ENCODE results near the gene CMC2. TPM values are rescaled to one million over a fixed set of nuclear protein-coding genes. Genes with fewer than 3 reads are reported as not detected.

Gene CMC2
- total RNA-seq, 6 experiments from 2014 or later = 23.5 to 58.3 (median 42.1) TPM

DNA sequence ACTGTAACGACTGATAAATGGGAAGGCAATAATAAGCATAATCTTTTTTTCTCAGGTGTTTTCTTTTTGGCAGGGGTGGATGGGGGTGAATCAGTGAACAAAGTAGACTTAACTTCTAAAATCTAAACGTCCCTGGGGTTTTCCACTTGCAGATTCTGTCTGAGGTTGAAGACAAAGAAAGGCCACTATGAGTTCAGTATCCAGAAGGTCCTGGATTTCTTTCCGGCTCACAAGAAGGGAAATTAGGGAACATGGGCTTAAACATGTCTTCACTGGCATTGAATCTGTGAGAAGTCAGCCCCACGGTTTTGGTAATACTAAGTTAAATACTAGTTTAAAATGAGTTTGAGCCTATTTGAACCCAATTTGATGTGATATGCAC lies 67.8 kb downstream of the CMC2 start:
- ATAC-seq = no peak
- Histone ChIP-seq H3K36me3 (no peaks in the 10 kb centered on the region), H3K27ac (no peak overlapping the region), H3K27me3 (no peaks in the 10 kb centered on the region), H3K9me3 (no peaks in the 10 kb centered on the region), H3K4me1 (no peaks in the 10 kb centered on the region), H3K4me3 (no peak overlapping the region)
- intact Hi-C loops (cut with DNase I) = no loop called here
- 61% methylated on average over 3 of the region's 4 CpGs for WGBS (ENCODE audit: insufficient coverage, low coverage, low lambda C conversion rate, missing lambda C conversion rate)
- no peak for DNase-seq
- TF ChIP-seq POLR2A (IDR thresholded peaks at IDR 0.05) = no peak
- TF ChIP-seq, protein P1, sequence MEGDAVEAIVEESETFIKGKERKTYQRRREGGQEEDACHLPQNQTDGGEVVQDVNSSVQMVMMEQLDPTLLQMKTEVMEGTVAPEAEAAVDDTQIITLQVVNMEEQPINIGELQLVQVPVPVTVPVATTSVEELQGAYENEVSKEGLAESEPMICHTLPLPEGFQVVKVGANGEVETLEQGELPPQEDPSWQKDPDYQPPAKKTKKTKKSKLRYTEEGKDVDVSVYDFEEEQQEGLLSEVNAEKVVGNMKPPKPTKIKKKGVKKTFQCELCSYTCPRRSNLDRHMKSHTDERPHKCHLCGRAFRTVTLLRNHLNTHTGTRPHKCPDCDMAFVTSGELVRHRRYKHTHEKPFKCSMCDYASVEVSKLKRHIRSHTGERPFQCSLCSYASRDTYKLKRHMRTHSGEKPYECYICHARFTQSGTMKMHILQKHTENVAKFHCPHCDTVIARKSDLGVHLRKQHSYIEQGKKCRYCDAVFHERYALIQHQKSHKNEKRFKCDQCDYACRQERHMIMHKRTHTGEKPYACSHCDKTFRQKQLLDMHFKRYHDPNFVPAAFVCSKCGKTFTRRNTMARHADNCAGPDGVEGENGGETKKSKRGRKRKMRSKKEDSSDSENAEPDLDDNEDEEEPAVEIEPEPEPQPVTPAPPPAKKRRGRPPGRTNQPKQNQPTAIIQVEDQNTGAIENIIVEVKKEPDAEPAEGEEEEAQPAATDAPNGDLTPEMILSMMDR (IDR thresholded peaks at IDR 0.05) = no peak

DNA sequence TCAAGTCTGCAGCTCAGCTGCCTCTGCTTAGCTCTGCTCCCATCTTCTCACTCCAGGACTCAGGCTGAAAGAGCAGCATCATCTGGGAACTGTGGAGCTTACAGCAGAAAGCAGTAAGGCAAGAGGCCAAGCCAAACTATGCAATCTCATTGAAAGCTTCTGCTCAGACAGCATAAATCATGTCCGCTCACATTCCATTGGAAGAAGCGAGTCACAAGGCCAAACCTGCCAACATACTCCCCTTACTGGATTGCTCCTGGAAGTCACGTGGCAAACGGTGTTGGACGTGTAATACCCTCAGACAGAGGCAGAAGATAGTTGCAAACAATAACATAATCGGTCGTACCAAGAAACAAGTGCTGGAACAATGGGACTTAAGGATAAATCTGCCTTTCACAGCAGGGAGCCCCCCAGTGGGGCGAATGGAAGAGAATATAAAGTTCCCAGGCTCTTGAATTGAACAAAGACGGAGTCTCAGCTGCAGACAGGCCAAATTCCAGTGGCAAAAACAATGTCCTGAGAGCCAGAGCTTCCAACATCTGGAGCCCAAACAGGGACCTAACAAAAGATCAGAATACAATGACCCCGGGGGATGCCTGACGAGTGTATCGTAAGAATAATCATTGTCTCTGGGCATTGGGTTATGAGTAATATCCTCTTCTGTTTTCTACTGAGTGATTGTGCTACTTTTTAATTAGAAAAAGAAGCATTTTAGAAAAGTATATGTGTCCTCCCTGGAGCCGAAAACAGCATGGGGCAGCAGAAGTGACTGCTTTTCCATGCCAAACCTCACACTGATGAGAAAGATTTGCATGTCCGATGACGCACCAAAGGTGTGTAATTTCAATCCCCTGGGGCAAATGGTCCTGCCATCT lies 68.4 kb downstream of the CMC2 start:
- no peaks in the 10 kb centered on the region for H3K27me3 ChIP-seq
- H3K27ac ChIP-seq = no peak overlapping the region
- no peaks in the 10 kb centered on the region for H3K36me3 ChIP-seq
- H3K4me3 ChIP-seq = no peak overlapping the region
- no peaks in the 10 kb centered on the region for H3K9me3 ChIP-seq
- TF ChIP-seq, protein P1 (IDR thresholded peaks at IDR 0.05) = no peak
- no peak for TF ChIP-seq POLR2A (IDR thresholded peaks at IDR 0.05)
- ATAC-seq (no peak), DNase-seq (no peak)
- H3K4me1 ChIP-seq = no peaks in the 10 kb centered on the region
- 84% methylated on average over 14 of the region's 15 CpGs for WGBS (ENCODE audit: insufficient coverage, low coverage, low lambda C conversion rate, missing lambda C conversion rate)
- intact Hi-C loops (cut with DNase I) = no loop called here

- no peak for TF ChIP-seq POLR2A (IDR thresholded peaks at IDR 0.05)
- TF ChIP-seq, protein P1 (IDR thresholded peaks at IDR 0.05) = no peak
- no peaks in the 10 kb centered on the region for H3K27me3 ChIP-seq
- no peaks in the 10 kb centered on the region for H3K36me3 ChIP-seq
- H3K4me1 ChIP-seq = peaks cover 0 to 6% (median 0%) of the 10 kb centered on the region in 4 donors
- H3K27ac ChIP-seq = no peak overlapping the region
- 75% methylated on average over 2 of the region's 2 CpGs for WGBS (ENCODE audit: insufficient coverage, low coverage, low lambda C conversion rate, missing lambda C conversion rate)
- no peaks in the 10 kb centered on the region for H3K9me3 ChIP-seq
- intact Hi-C loops (cut with DNase I) = no loop called here
- DNase-seq (no peak), ATAC-seq (no peak)
- H3K4me3 ChIP-seq = no peak overlapping the region
Observed at GRCh38 chr16:80936410-80936809, 70.3 kb downstream of the CMC2 start.

- Histone ChIP-seq H3K4me1 (peaks cover 0 to 6% (median 0%) of the 10 kb centered on the region in 4 donors), H3K27ac (no peak overlapping the region), H3K9me3 (no peaks in the 10 kb centered on the region), H3K36me3 (no peaks in the 10 kb centered on the region), H3K27me3 (no peaks in the 10 kb centered on the region), H3K4me3 (no peak overlapping the region)
- intact Hi-C loops (cut with DNase I) = no loop called here
- no peak for ATAC-seq
- no peak for TF ChIP-seq POLR2A (IDR thresholded peaks at IDR 0.05)
- TF ChIP-seq, protein P1 (IDR thresholded peaks at IDR 0.05) = no peak
- no peak for DNase-seq
- WGBS (ENCODE audit: insufficient coverage, low coverage, low lambda C conversion rate, missing lambda C conversion rate) = 92% methylated on average over 3 of the region's 3 CpGs
Observed at GRCh38 chr16:80935691-80936090, 71.0 kb downstream of the CMC2 start.

Measured in right lobe of liver (tissue), 6 donors.